ENCODE data around the gene RSPO4.

RSPO4 gene

GRCh38 chr20:1022871-1023270 is 20.8 kb upstream of the RSPO4 start:
- Histone ChIP-seq H3K36me3 (ENCODE audit: insufficient read depth, low read length) (no peaks in the 10 kb centered on the region), H3K27ac (ENCODE audit: low read depth, low read length) (no peak overlapping the region), H3K4me3 (ENCODE audit: low read depth in 1 of 2, low read length in 2 of 2) (no peak overlapping the region), H3K9me3 (ENCODE audit: low read length) (no peaks in the 10 kb centered on the region), H3K9ac (ENCODE audit: low read length) (no peak overlapping the region), H3K27me3 (ENCODE audit: control insufficient read depth in 1 of 2, insufficient read depth in 2 of 2, low read length in 2 of 2) (no peaks in the 10 kb centered on the region), H3K4me1 (ENCODE audit: insufficient read depth, low read length) (no peaks in the 10 kb centered on the region)

GRCh38 chr20:1020614-1021013 is 18.5 kb upstream of the RSPO4 start:
- Histone ChIP-seq H3K4me1 (ENCODE audit: insufficient read depth, low read length) (no peaks in the 10 kb centered on the region), H3K4me3 (ENCODE audit: low read depth in 1 of 2, low read length in 2 of 2) (no peak overlapping the region), H3K27me3 (ENCODE audit: control insufficient read depth in 1 of 2, insufficient read depth in 2 of 2, low read length in 2 of 2) (no peaks in the 10 kb centered on the region), H3K9ac (ENCODE audit: low read length) (no peak overlapping the region), H3K27ac (ENCODE audit: low read depth, low read length) (no peak overlapping the region), H3K36me3 (ENCODE audit: insufficient read depth, low read length) (no peaks in the 10 kb centered on the region), H3K9me3 (ENCODE audit: low read length) (no peaks in the 10 kb centered on the region)

GRCh38 chr20:1019344-1019743 is 17.2 kb upstream of the RSPO4 start:
- H3K4me1 ChIP-seq (ENCODE audit: insufficient read depth, low read length): no peaks in the 10 kb centered on the region
- no peak overlapping the region for H3K27ac ChIP-seq (ENCODE audit: low read depth, low read length)
- H3K9ac ChIP-seq (ENCODE audit: low read length): no peak overlapping the region
- H3K27me3 ChIP-seq (ENCODE audit: control insufficient read depth in 1 of 2, insufficient read depth in 2 of 2, low read length in 2 of 2): no peaks in the 10 kb centered on the region
- no peak overlapping the region for H3K4me3 ChIP-seq (ENCODE audit: low read depth in 1 of 2, low read length in 2 of 2)
- H3K9me3 ChIP-seq (ENCODE audit: low read length): no peaks in the 10 kb centered on the region
- H3K36me3 ChIP-seq (ENCODE audit: insufficient read depth, low read length): no peaks in the 10 kb centered on the region

GRCh38 chr20:1017677-1018076 is 15.6 kb upstream of the RSPO4 start:
- Histone ChIP-seq H3K4me1 (ENCODE audit: insufficient read depth, low read length) (no peaks in the 10 kb centered on the region), H3K4me3 (ENCODE audit: low read depth in 1 of 2, low read length in 2 of 2) (no peak overlapping the region), H3K27ac (ENCODE audit: low read depth, low read length) (no peak overlapping the region), H3K36me3 (ENCODE audit: insufficient read depth, low read length) (no peaks in the 10 kb centered on the region), H3K9ac (ENCODE audit: low read length) (no peak overlapping the region), H3K27me3 (ENCODE audit: control insufficient read depth in 1 of 2, insufficient read depth in 2 of 2, low read length in 2 of 2) (no peaks in the 10 kb centered on the region), H3K9me3 (ENCODE audit: low read length) (no peaks in the 10 kb centered on the region)

GRCh38 chr20:1015181-1015580 is 13.1 kb upstream of the RSPO4 start:
- Histone ChIP-seq H3K4me3 (ENCODE audit: low read depth in 1 of 2, low read length in 2 of 2) (no peak overlapping the region), H3K27me3 (ENCODE audit: control insufficient read depth in 1 of 2, insufficient read depth in 2 of 2, low read length in 2 of 2) (no peaks in the 10 kb centered on the region), H3K36me3 (ENCODE audit: insufficient read depth, low read length) (no peaks in the 10 kb centered on the region), H3K27ac (ENCODE audit: low read depth, low read length) (no peak overlapping the region), H3K4me1 (ENCODE audit: insufficient read depth, low read length) (no peaks in the 10 kb centered on the region), H3K9me3 (ENCODE audit: low read length) (no peaks in the 10 kb centered on the region), H3K9ac (ENCODE audit: low read length) (no peak overlapping the region)

GRCh38 chr20:1014471-1014870 is 12.4 kb upstream of the RSPO4 start:
- no peaks in the 10 kb centered on the region for H3K9me3 ChIP-seq (ENCODE audit: low read length)
- H3K36me3 ChIP-seq (ENCODE audit: insufficient read depth, low read length): no peaks in the 10 kb centered on the region
- no peak overlapping the region for H3K4me3 ChIP-seq (ENCODE audit: low read depth in 1 of 2, low read length in 2 of 2)
- no peak overlapping the region for H3K27ac ChIP-seq (ENCODE audit: low read depth, low read length)
- H3K4me1 ChIP-seq (ENCODE audit: insufficient read depth, low read length): no peaks in the 10 kb centered on the region
- no peaks in the 10 kb centered on the region for H3K27me3 ChIP-seq (ENCODE audit: control insufficient read depth in 1 of 2, insufficient read depth in 2 of 2, low read length in 2 of 2)
- H3K9ac ChIP-seq (ENCODE audit: low read length): no peak overlapping the region

GRCh38 chr20:1013566-1014340 is 11.6 kb upstream of the RSPO4 start:
- Histone ChIP-seq H3K27me3 (ENCODE audit: control insufficient read depth in 1 of 2, insufficient read depth in 2 of 2, low read length in 2 of 2) (no peaks in the 10 kb centered on the region), H3K36me3 (ENCODE audit: insufficient read depth, low read length) (no peaks in the 10 kb centered on the region), H3K4me3 (ENCODE audit: low read depth in 1 of 2, low read length in 2 of 2) (no peak overlapping the region), H3K9me3 (ENCODE audit: low read length) (no peaks in the 10 kb centered on the region), H3K9ac (ENCODE audit: low read length) (no peak overlapping the region), H3K27ac (ENCODE audit: low read depth, low read length) (no peak overlapping the region), H3K4me1 (ENCODE audit: insufficient read depth, low read length) (no peaks in the 10 kb centered on the region)

GRCh38 chr20:1012359-1013168 is 10.5 kb upstream of the RSPO4 start:
- no peaks in the 10 kb centered on the region for H3K9me3 ChIP-seq (ENCODE audit: low read length)
- no peaks in the 10 kb centered on the region for H3K27me3 ChIP-seq (ENCODE audit: control insufficient read depth in 1 of 2, insufficient read depth in 2 of 2, low read length in 2 of 2)
- no peak overlapping the region for H3K4me3 ChIP-seq (ENCODE audit: low read depth in 1 of 2, low read length in 2 of 2)
- no peaks in the 10 kb centered on the region for H3K4me1 ChIP-seq (ENCODE audit: insufficient read depth, low read length)
- no peak overlapping the region for H3K27ac ChIP-seq (ENCODE audit: low read depth, low read length)
- no peak overlapping the region for H3K9ac ChIP-seq (ENCODE audit: low read length)
- H3K36me3 ChIP-seq (ENCODE audit: insufficient read depth, low read length): no peaks in the 10 kb centered on the region

GRCh38 chr20:1010659-1011058 is 8.5 kb upstream of the RSPO4 start:
- no peaks in the 10 kb centered on the region for H3K27me3 ChIP-seq (ENCODE audit: control insufficient read depth in 1 of 2, insufficient read depth in 2 of 2, low read length in 2 of 2)
- H3K4me3 ChIP-seq (ENCODE audit: low read depth in 1 of 2, low read length in 2 of 2): no peak overlapping the region
- no peaks in the 10 kb centered on the region for H3K36me3 ChIP-seq (ENCODE audit: insufficient read depth, low read length)
- H3K4me1 ChIP-seq (ENCODE audit: insufficient read depth, low read length): no peaks in the 10 kb centered on the region
- H3K9me3 ChIP-seq (ENCODE audit: low read length): no peaks in the 10 kb centered on the region
- H3K9ac ChIP-seq (ENCODE audit: low read length): no peak overlapping the region
- H3K27ac ChIP-seq (ENCODE audit: low read depth, low read length): no peak overlapping the region

- H3K36me3 ChIP-seq (ENCODE audit: insufficient read depth, low read length): no peaks in the 10 kb centered on the region
- no peaks in the 10 kb centered on the region for H3K9me3 ChIP-seq (ENCODE audit: low read length)
- H3K27me3 ChIP-seq (ENCODE audit: control insufficient read depth in 1 of 2, insufficient read depth in 2 of 2, low read length in 2 of 2): peaks cover 13 to 20% of the 10 kb centered on the region in 2 donors
- H3K9ac ChIP-seq (ENCODE audit: low read length): no peak overlapping the region
- H3K4me3 ChIP-seq (ENCODE audit: low read depth in 1 of 2, low read length in 2 of 2): no peak overlapping the region
- H3K27ac ChIP-seq (ENCODE audit: low read depth, low read length): no peak overlapping the region
- H3K4me1 ChIP-seq (ENCODE audit: insufficient read depth, low read length): no peaks in the 10 kb centered on the region
These were observed 3.4 kb upstream of the RSPO4 start for GRCh38 chr20:1005452-1006027.

- no peaks in the 10 kb centered on the region for H3K9me3 ChIP-seq (ENCODE audit: low read length)
- no peak overlapping the region for H3K27ac ChIP-seq (ENCODE audit: low read depth, low read length)
- H3K27me3 ChIP-seq (ENCODE audit: control insufficient read depth in 1 of 2, insufficient read depth in 2 of 2, low read length in 2 of 2): peaks cover 13 to 20% of the 10 kb centered on the region in 2 donors
- no peak overlapping the region for H3K9ac ChIP-seq (ENCODE audit: low read length)
- H3K4me1 ChIP-seq (ENCODE audit: insufficient read depth, low read length): no peaks in the 10 kb centered on the region
- H3K36me3 ChIP-seq (ENCODE audit: insufficient read depth, low read length): no peaks in the 10 kb centered on the region
- no peak overlapping the region for H3K4me3 ChIP-seq (ENCODE audit: low read depth in 1 of 2, low read length in 2 of 2)
These were observed 2.0 kb upstream of the RSPO4 start for GRCh38 chr20:1003920-1004697.
